SK-N-SH (cell line): Measurements from ENCODE around the gene ATP6V1C2. TPM values are rescaled to one million over a fixed set of nuclear protein-coding genes. Genes with fewer than 3 reads are reported as not detected.

ENCODE experiments used
- CTCF ChIA-PET: fragments of 300-600, 350-600 bp; formaldehyde crosslinking; extraction: SDS; loops from one replicate; lab custom pipeline; 2021; lab: Yijun Ruan, JAX
- POLR2A ChIA-PET: fragments of 350-600 bp; sonication (Branson Sonifier 250); formaldehyde crosslinking; extraction: SDS; loops from one replicate; lab custom pipeline; 2020; ENCODE audit warnings: antibody characterized with exemption, inconsistent platforms; lab: Yijun Ruan, JAX
- DNase-seq: peaks from one replicate; pipeline ENCODE4 v3.0.0; 2012
- H2AFZ ChIP-seq: fragments of 200-600 bp; sonication (generic); 2 replicates; pipeline ENCODE4 v1.8.1; 2016; ENCODE audit warnings: antibody characterized with exemption, mild to moderate bottlenecking, low read depth
- H3F3A ChIP-seq: fragments of 200-600 bp; sonication (generic); replicated peaks from 2 replicates; pipeline ENCODE3; 2016; ENCODE audit warnings: antibody characterized with exemption, mild to moderate bottlenecking; ENCODE audit not compliant: insufficient read depth
- H3K27ac ChIP-seq, 2 experiments: fragments of 200-500 bp in 1 of 2; fragments of 200-600 bp in 1 of 2; sonication (Bioruptor generic) in 1 of 2; sonication (generic), shearing (Covaris generic) in 1 of 2; 2 replicates each; pipeline versions ENCODE4 v1.5.1 to v1.6.1; 2014 to 2016; ENCODE audit warnings: low read depth in 2 of 2, inconsistent platforms in 1 of 2, low read length in 1 of 2, mild to moderate bottlenecking in 1 of 2, mixed read lengths in 1 of 2
- H3K27me3 ChIP-seq: fragments of 200-600 bp; sonication (generic), shearing (Covaris generic); 2 replicates; pipeline ENCODE4 v1.6.1; 2016; ENCODE audit warnings: mixed run types; ENCODE audit not compliant: insufficient read depth
- H3K36me3 ChIP-seq, 2 experiments: fragments of 200-500 bp in 1 of 2; fragments of 200-600 bp in 1 of 2; sonication (Bioruptor generic) in 1 of 2; sonication (generic) in 1 of 2; replicated peaks in 1 of 2; 2 replicates each; pipeline versions ENCODE3 to v1.5.1; 2014 to 2016; ENCODE audit warnings: low read length in 1 of 2, mild to moderate bottlenecking in 1 of 2; ENCODE audit not compliant: insufficient read depth in 2 of 2, control insufficient read depth in 1 of 2
- H3K4me1 ChIP-seq, 2 experiments: fragments of 200-500 bp in 1 of 2; fragments of 200-600 bp in 1 of 2; sonication (Bioruptor generic) in 1 of 2; sonication (generic), shearing (Covaris generic) in 1 of 2; 2 replicates each; pipeline versions ENCODE4 v1.5.1 to v1.6.1; 2014 to 2016; ENCODE audit warnings: low read depth in 1 of 2, low read length in 1 of 2, mixed run types in 1 of 2; ENCODE audit not compliant: insufficient read depth in 2 of 2, control insufficient read depth in 1 of 2
- H3K4me2 ChIP-seq: fragments of 200-600 bp; sonication (generic), shearing (Covaris generic); 2 replicates; pipeline ENCODE4 v1.6.1; 2017; ENCODE audit warnings: mixed run types
- H3K4me3 ChIP-seq, 2 experiments: fragments of 200-500 bp in 1 of 2; fragments of 200-600 bp in 1 of 2; sonication (Bioruptor generic) in 1 of 2; sonication (generic), shearing (Covaris generic) in 1 of 2; 2 replicates each; pipeline versions ENCODE4 v1.5.1 to v1.8.1; 2014 to 2016; ENCODE audit warnings: low read depth in 2 of 2, inconsistent platforms in 1 of 2, low read length in 1 of 2, mild to moderate bottlenecking in 1 of 2, mixed read lengths in 1 of 2, moderate library complexity in 1 of 2
- H3K79me2 ChIP-seq: fragments of 200-600 bp; sonication (generic); 2 replicates; pipeline ENCODE4 v1.8.1; 2017; ENCODE audit warnings: mild to moderate bottlenecking; ENCODE audit not compliant: insufficient read depth
- H3K9ac ChIP-seq: fragments of 200-600 bp; sonication (generic); 2 replicates; pipeline ENCODE4 v1.6.1; 2017; ENCODE audit warnings: mixed run types
- H3K9me2 ChIP-seq: fragments of 200-600 bp; sonication (generic); 2 replicates; pipeline ENCODE4 v1.6.1; 2017; ENCODE audit warnings: mixed run types
- H3K9me3 ChIP-seq: fragments of 200-600 bp; sonication (generic); 2 replicates; pipeline ENCODE4 v1.6.1; 2017; ENCODE audit warnings: mixed run types, mild to moderate bottlenecking, moderate library complexity
- H4K20me1 ChIP-seq: fragments of 200-600 bp; sonication (generic); 2 replicates; pipeline ENCODE4 v1.6.1; 2017; ENCODE audit warnings: mild to moderate bottlenecking, mixed run types; ENCODE audit not compliant: insufficient read depth
- CHD2 ChIP-seq: fragments of 150-350 bp; IDR thresholded peaks from 2 replicates; pipeline ENCODE4 v1.6.1; 2018; ENCODE audit warnings: low read length; ENCODE audit not compliant: partially characterized antibody
- EP300 ChIP-seq, 2 experiments: IDR thresholded peaks; 2 replicates each; pipeline versions ENCODE4 v1.4.0 to v1.6.1; 2012; ENCODE audit warnings: borderline replicate concordance in 1 of 2, low read depth in 1 of 2, low read length in 1 of 2
- FOSL2 ChIP-seq: IDR thresholded peaks from 2 replicates; pipeline ENCODE4 v1.4.0; 2012; ENCODE audit warnings: low read depth, mild to moderate bottlenecking, moderate library complexity, borderline replicate concordance
- MAX ChIP-seq: IDR thresholded peaks from 2 replicates; pipeline ENCODE4 v1.4.0; 2012; ENCODE audit warnings: low read depth
- MXI1 ChIP-seq: IDR thresholded peaks from 2 replicates; pipeline ENCODE4 v1.6.1; 2012; ENCODE audit warnings: mild to moderate bottlenecking, low read depth, low read length, improper control_type of control experiment
- RFX5 ChIP-seq: IDR thresholded peaks from 2 replicates; pipeline ENCODE4 v1.6.1; 2012; ENCODE audit warnings: mild to moderate bottlenecking, improper control_type of control experiment, low read length
- RXRA ChIP-seq: IDR thresholded peaks from 2 replicates; pipeline ENCODE4 v1.4.0; 2012; ENCODE audit warnings: low read depth, mild to moderate bottlenecking, borderline replicate concordance
- SMC3 ChIP-seq: IDR thresholded peaks from 2 replicates; pipeline ENCODE4 v1.6.1; 2012; ENCODE audit warnings: low read depth, low read length, improper control_type of control experiment
- TAF1 ChIP-seq: IDR thresholded peaks from 2 replicates; pipeline ENCODE4 v1.6.1; 2012; ENCODE audit warnings: low read depth, mild to moderate bottlenecking, low read length, moderate library complexity, borderline replicate concordance
- TCF12 ChIP-seq: IDR thresholded peaks from 2 replicates; pipeline ENCODE4 v1.4.0; 2012
- USF1 ChIP-seq: IDR thresholded peaks from 2 replicates; pipeline ENCODE4 v1.4.0; 2012; ENCODE audit warnings: low read depth, borderline replicate concordance
- USF2 ChIP-seq: fragments of 150-350 bp; IDR thresholded peaks from 2 replicates; pipeline ENCODE4 v1.6.1; 2017; ENCODE audit warnings: antibody characterized with exemption, low read length, low read depth, borderline replicate concordance
- WGBS: methylation state at CpG from one replicate; pipeline ENCODE4 v1.1.6; 2017; ENCODE audit warnings: low lambda C conversion rate; 5-methylcytosine and 5-hydroxymethylcytosine counted together
- polyA plus RNA-seq, 3 experiments: library from polyadenylated mRNA; depleted of rRNA; stranded (reverse); fragments of >200 nt; gene quantifications; 2 replicates each; pipeline ENCODE4 v1.2.3, GENCODE V29; 2012
- TF ChIP-seq, protein P1 (sequence below): fragments of 200-600 bp; sonication (generic); IDR thresholded peaks from 2 replicates; pipeline ENCODE4 v1.6.1; 2017; ENCODE audit warnings: antibody characterized with exemption, mild to moderate bottlenecking, moderate library complexity

ATP6V1C2 gene
- polyA plus RNA-seq, 1 of the 3 experiments (the other 2 are of a cell fraction): 0.12 TPM

GRCh38 chr2:10764096-10764785 lies 42.8 kb downstream of the ATP6V1C2 start:
- WGBS: 84% methylated on average over 18 of the region's 18 CpGs
- POLR2A ChIA-PET: no interaction called here

DNA sequence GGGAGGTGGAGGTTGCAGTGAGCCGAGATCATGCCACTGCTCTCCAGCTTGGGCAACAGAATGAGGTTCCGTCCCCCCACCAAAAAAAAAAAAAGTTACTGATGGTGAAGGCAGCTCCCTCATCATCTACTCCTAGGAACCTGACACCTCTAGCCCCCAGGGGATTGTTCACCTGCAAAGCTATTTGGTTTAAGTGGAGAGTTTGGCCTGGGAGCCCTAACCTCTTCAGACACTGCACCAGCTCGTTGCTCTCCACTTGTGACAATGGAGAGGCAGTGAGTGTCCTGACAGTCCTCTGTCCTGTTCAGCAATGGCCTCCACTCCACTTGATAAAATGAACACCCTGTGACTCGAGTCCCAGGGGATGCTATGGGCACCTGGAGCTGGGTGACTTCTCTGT lies 43.5 kb downstream of the ATP6V1C2 start:
- Histone ChIP-seq H3F3A (no peaks in the 10 kb centered on the region), H3K9me3 (no peaks in the 10 kb centered on the region), H3K4me1 (no peaks in the 10 kb centered on the region), H3K27me3 (0 out of 2 replicates have a peak, but pooled peaks cover 4% of the 10 kb centered on the region), H3K9ac (no peak overlapping the region), H3K79me2 (no peaks in the 10 kb centered on the region), H3K4me2 (no peak overlapping the region), H3K9me2 (no peaks in the 10 kb centered on the region), H3K36me3 (no peaks in the 10 kb centered on the region), H3K4me3 (no peak overlapping the region), H3K27ac (no peak overlapping the region), H4K20me1 (no peaks in the 10 kb centered on the region), H2AFZ (no peak overlapping the region)
- no peak for DNase-seq
- CTCF ChIA-PET: no interaction called here
- TF ChIP-seq RXRA (no peak), SMC3 (no peak), MAX (no peak), RFX5 (no peak), TCF12 (no peak), MXI1 (no peak), USF1 (no peak), FOSL2 (no peak), USF2 (no peak)
- TF ChIP-seq, protein P1, sequence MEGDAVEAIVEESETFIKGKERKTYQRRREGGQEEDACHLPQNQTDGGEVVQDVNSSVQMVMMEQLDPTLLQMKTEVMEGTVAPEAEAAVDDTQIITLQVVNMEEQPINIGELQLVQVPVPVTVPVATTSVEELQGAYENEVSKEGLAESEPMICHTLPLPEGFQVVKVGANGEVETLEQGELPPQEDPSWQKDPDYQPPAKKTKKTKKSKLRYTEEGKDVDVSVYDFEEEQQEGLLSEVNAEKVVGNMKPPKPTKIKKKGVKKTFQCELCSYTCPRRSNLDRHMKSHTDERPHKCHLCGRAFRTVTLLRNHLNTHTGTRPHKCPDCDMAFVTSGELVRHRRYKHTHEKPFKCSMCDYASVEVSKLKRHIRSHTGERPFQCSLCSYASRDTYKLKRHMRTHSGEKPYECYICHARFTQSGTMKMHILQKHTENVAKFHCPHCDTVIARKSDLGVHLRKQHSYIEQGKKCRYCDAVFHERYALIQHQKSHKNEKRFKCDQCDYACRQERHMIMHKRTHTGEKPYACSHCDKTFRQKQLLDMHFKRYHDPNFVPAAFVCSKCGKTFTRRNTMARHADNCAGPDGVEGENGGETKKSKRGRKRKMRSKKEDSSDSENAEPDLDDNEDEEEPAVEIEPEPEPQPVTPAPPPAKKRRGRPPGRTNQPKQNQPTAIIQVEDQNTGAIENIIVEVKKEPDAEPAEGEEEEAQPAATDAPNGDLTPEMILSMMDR: no peak
- WGBS: 61% methylated on average over 4 of the region's 4 CpGs
- POLR2A ChIA-PET: no interaction called here

More at GRCh38 chr2:10764096-10764785, 42.8 kb downstream of the ATP6V1C2 start:
- H3K9me3 ChIP-seq: no peaks in the 10 kb centered on the region
- no peak overlapping the region for H2AFZ ChIP-seq
- DNase-seq: no peak
- TF ChIP-seq USF2 (no peak), CHD2 (no peak), EP300 (IDR thresholded peaks at IDR 0.05; ENCODE audit: borderline replicate concordance in 1 of 2, low read depth in 1 of 2, low read length in 1 of 2) (no peak), TAF1 (no peak), USF1 (no peak), RFX5 (no peak), TCF12 (no peak)
- TF ChIP-seq, all 33 proteins: peak for 0
- CTCF ChIA-PET: interaction anchor here (1.1 kb wide), 1 partner anchor 147 kb away, joined by 3 read pairs; no protein-coding TSS in a partner anchor
- H3K9me2 ChIP-seq: no peaks in the 10 kb centered on the region
- H3K4me2 ChIP-seq: no peak overlapping the region
- no peak overlapping the region for H3K4me3 ChIP-seq
- no peaks in the 10 kb centered on the region for H3K27me3 ChIP-seq
- peaks cover 0 to 3% of the 10 kb centered on the region in 2 experiments; a peak in 1 of 4 replicates for H3K4me1 ChIP-seq
- H3K27ac ChIP-seq: no peak overlapping the region
- no peaks in the 10 kb centered on the region for H4K20me1 ChIP-seq
- H3K79me2 ChIP-seq: no peaks in the 10 kb centered on the region
- H3K9ac ChIP-seq: no peak overlapping the region
- no peaks in the 10 kb centered on the region for H3K36me3 ChIP-seq
- H3F3A ChIP-seq: no peaks in the 10 kb centered on the region
